Measurements from ENCODE around the gene PXYLP1.

DNA sequence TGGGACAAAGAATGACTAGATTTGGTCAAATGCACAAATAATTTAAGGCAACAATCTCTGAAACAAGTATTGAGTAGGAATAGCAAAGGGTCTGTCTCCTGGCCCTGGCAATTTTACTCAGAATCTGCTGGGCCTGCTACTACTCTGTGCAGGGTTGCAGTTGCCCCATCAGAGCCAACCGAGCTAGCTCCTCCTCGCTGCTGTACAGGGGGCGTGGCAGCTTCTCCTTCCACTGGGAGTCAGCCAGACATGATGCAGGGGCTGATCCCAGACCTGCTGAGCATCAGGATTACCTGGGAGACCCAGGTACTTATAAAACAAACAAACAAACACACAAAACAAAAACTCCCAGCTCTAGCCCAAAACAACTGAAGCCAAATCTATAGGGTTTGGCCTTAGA is 30.5 kb upstream of the PXYLP1 start:
- TF ChIP-seq, protein P1, sequence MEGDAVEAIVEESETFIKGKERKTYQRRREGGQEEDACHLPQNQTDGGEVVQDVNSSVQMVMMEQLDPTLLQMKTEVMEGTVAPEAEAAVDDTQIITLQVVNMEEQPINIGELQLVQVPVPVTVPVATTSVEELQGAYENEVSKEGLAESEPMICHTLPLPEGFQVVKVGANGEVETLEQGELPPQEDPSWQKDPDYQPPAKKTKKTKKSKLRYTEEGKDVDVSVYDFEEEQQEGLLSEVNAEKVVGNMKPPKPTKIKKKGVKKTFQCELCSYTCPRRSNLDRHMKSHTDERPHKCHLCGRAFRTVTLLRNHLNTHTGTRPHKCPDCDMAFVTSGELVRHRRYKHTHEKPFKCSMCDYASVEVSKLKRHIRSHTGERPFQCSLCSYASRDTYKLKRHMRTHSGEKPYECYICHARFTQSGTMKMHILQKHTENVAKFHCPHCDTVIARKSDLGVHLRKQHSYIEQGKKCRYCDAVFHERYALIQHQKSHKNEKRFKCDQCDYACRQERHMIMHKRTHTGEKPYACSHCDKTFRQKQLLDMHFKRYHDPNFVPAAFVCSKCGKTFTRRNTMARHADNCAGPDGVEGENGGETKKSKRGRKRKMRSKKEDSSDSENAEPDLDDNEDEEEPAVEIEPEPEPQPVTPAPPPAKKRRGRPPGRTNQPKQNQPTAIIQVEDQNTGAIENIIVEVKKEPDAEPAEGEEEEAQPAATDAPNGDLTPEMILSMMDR (conservative IDR thresholded peaks at IDR 0.05; ENCODE audit: low read length): no peak
- no peak for TF ChIP-seq EZH2phosphoT487 (IDR thresholded peaks at IDR 0.05; ENCODE audit: borderline replicate concordance, low read depth, low read length)

Data from OCI-LY7 (cell line).